HL-60 (cell line): Measurements from ENCODE around the gene ITGA3.

ENCODE experiments used
- CTCF ChIP-seq: IDR thresholded peaks from one replicate; pipeline ENCODE4 v1.5.1; 2011; ENCODE audit warnings: low read length, control low read depth, inconsistent platforms; ENCODE audit not compliant: insufficient read depth
- REST ChIP-seq: IDR thresholded peaks from 2 replicates; pipeline ENCODE4 v1.6.1; 2012; ENCODE audit warnings: low read depth; ENCODE audit not compliant: insufficient replicate concordance

- TF ChIP-seq CTCF (no peak), REST (no peak)
Measured at GRCh38 chr17:50067996-50068395, 12.1 kb downstream of the ITGA3 start.
